ENCODE data around the gene IMPACT.

DNA sequence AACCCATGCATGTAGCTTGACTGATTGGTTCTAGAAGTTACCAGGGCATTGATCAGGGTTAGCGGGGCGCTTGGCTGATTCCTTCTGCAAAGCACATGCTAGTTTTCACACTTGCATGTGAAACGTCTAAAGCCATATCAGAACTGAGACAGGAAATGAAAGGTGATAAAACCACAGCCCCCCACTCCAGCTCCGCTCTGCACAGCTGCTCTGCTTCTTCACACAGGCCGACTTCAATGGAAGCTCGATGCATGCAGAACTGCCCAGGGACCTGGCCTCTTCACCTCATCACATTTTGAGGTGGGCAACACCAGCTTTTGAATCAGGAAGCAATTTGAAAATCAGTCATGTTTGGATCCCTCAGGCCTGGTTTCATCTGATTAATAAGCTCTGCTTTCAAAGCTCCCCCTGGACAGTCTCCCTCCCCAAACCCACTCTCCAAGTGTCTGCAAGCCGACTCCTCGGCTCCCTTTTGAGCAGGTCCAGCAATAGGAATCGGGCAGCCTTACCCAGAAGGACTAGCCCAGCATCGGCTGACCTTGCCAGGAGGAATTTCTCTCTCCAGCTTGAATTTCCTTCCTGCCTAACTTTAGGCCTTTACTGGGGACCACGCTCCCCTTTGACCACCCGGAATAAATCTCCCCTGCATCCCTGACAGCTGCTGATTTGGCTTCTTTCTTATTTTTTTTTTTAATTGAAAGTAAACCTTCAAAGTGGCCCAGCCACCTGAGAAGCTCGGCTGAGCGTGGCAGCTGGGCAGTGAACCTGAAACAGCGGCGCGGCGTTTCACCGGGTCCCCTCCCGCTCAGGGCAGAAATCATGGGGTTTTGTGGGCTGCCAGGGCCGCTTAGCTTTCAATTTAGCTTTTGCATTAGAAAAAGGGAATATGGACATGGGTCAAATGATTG is 65.7 kb downstream of the IMPACT start:
- no peak for TF ChIP-seq POLR2A (IDR thresholded peaks at IDR 0.05)
- TF ChIP-seq, protein P1, sequence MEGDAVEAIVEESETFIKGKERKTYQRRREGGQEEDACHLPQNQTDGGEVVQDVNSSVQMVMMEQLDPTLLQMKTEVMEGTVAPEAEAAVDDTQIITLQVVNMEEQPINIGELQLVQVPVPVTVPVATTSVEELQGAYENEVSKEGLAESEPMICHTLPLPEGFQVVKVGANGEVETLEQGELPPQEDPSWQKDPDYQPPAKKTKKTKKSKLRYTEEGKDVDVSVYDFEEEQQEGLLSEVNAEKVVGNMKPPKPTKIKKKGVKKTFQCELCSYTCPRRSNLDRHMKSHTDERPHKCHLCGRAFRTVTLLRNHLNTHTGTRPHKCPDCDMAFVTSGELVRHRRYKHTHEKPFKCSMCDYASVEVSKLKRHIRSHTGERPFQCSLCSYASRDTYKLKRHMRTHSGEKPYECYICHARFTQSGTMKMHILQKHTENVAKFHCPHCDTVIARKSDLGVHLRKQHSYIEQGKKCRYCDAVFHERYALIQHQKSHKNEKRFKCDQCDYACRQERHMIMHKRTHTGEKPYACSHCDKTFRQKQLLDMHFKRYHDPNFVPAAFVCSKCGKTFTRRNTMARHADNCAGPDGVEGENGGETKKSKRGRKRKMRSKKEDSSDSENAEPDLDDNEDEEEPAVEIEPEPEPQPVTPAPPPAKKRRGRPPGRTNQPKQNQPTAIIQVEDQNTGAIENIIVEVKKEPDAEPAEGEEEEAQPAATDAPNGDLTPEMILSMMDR (IDR thresholded peaks at IDR 0.05): no peak

All from heart left ventricle (tissue), 13 donors.